HG03139 (cell line): ENCODE measurements around the gene SQSTM1.

Experiments used
- ATAC-seq: cut with Tn5 transposase; IDR thresholded peaks from one replicate; pipeline ENCODE4 v1.9.1; 2021; ENCODE audit not compliant: unreplicated experiment

The SQSTM1 gene

DNA sequence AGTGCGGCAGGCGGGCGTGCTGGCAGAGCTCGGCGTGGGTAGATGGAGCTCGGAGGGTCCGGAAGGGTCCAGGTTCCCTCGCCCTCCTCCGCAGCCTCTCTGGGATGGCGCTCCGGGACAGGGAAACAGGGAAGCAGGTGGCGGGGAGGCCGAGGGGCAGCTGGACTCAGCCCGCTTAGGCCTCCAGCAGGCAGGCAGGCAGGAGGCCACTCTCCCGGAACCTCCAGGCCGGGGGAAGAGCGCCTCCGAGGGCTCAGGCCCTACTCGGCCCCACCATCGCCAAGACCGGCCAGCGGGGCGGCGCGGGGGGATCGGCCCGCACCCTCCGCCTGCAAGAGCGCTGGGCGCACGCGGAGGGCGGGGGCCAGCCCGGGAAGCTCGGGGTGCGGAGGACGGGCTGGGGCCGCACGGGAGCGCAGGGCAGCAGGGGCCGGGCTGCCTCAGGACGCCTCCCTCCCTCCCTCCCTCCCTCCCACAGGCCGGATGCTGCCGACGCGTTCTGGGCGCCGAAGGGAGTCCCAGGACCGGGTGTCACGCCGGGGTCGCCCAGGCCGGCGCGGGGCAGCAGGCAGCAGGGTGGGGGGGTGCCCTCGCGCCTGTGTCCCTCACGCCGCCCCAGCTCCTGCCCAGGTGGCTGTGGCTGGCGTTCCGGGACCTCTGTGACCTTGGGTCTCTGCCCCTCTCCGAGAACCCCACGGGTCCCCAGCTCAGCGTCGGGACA, 15.0 kb upstream of the SQSTM1 start:
- ATAC-seq: peak; percentile 26

DNA sequence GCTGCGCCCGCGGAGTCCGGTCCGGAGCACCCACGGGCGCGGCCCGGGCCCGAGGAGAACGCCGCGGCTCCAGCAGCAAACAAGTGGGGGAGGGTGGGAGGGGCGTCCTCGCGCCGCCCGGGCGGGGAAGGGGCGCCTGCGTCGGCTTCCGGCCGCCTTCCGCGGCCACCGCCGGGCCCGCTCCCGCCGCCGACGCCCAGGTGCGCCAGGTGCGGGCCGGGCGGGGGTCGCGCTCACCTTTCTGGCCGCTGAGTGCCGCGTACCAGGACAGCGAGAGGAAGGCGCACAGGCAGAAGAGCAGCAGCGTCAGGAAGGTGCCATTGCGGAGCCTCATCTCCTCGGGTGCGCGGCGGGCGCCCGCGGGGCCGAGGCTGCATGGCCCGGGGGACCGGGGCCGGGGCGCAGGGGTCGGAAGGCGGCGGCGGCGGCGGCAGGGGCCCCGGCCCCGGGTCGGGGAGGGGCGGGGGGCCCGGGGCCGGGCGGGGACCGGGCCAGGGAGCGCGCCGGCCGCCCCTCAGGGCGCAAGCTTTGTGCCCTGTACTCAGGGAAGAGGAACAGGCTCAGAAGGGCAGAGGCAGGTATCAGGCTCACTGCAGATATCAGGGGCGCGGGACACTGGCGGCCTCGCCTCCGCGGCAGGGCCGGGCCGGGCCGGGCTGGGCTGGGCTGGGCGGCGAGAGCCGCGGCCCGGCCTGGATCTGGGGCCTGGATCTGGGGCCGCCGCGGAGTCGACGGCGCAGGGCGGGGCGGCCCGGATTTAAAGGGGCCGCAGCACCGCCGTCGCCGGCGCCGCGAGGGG, 14.3 kb upstream of the SQSTM1 start, which contains the start of gene MGAT4B:
MGAT4B (minus strand) TSS at position 617 of the 799 bp plus-strand sequence; CDS start at position 334, 283 bp downstream.
- peak; percentile 60 for ATAC-seq

DNA sequence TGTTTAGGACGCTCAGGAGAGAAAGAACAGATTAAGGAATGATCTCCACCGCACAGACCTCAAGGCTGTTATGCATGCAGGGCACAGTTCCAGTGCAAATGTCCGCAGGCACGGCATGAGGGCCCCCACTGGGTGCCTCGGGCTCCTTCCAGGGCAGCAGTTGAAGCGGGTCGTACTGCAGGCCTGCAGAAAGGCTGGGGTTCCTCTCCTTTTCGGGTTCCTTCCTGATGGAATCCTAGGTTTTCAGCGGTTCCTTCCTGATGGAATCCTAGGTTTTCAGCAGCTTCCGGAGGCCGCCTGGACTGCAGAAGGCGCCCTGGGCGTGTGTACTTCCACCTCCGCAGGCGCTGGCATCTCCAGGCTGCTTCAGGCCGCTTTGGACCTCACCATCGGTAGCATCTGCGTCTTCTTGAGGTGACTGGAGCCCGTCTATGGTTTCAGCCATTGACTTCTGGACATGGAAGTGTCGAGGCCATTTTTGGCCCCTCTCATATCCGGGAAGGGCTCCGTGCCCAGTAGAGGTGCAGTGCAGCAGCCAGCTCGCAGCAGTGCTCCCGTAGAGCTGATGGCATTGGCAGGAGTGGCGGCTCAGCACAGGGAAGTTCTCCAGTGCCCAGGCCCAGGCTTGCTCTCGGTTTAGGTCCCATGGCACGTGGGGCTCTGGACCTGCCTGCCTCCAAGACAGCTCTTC, 8.4 kb upstream of the SQSTM1 start:
- no peak for ATAC-seq

GRCh38 chr5:179812997-179813607, 7.6 kb upstream of the SQSTM1 start:
- ATAC-seq: no peak

GRCh38 chr5:179814090-179814489, 6.6 kb upstream of the SQSTM1 start:
- no peak for ATAC-seq

DNA sequence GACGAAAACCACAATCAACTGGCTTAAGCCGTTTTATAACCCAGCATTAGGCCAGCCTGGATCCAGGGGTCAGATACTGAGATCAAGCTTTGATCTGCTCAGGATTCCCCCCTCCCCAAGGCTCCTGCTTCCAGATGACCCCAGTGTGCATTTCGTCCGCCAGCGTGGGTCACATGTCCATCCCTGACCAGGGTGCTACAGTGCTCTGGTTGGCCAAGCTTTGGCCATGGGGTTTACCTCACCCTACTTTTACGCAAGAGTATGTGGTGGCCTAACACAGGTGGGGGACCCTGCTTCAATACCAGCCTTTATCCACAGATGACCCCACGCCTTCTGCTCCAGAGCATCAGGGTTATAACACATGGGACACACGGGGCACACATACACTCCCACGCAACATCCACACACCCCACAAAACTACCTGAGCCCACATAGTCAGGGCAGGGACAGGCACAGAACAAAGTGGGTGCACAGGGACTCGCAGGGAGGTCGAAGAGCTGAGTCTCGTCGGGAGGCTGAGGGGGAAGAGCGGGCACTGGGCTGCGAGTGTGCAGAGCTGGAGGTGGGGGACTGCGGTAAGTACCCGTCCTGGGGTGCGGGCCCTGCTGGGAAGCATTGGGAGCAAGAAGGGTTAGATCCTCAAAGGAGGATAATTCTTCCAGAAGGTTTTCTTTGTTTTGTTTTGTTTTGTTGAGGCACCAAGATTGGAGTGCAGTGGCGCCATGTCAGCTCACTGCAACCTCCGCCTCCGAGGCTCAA, 5.0 kb upstream of the SQSTM1 start:
- no peak for ATAC-seq

GRCh38 chr5:179816401-179816795, 4.3 kb upstream of the SQSTM1 start:
- no peak for ATAC-seq

GRCh38 chr5:179816796-179817469, 3.8 kb upstream of the SQSTM1 start:
- no peak for ATAC-seq

- no peak for ATAC-seq
Observed at GRCh38 chr5:179817470-179817840, 3.2 kb upstream of the SQSTM1 start.

DNA sequence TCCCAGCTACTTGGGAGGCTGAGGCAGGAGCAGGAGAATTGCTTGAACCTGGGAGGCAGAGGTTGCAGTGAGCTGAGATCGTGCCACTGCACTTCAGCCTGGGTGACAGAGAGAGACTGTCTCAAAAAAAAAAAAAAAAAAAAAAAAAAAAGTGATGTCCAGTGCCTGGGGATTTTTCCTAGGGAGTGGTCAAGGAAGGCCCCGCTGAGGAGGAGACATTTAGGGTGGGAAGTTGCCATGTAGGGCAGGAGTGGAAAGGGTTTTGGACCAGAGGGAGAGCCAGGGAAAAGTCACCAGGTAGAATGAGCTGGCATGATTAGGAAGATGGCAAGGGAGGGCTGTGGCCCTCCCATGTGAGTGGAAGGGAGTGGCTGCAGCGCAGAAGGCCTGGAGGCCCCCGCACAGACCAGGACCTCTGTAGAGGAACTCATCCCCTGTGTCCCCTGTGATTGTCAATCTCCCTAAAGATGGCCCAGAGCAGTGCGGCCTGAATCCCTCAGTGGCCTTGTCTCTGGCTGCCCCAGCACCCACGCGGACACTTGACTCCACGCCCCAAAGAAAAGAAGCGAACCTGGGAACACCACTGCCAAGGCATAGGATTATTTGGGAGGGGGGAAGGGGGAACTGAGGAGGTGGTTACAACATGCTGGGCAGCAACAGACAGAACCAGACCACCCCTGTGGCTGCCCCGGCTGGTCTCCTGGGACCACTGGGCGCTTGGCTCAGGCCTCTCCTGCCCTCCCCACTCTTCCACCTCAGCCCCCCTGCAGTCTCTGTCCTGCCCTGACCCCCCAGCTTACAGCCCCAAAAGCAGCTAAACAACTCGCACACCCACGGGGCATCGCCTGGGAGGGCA, 2.6 kb upstream of the SQSTM1 start:
- no peak for ATAC-seq

DNA sequence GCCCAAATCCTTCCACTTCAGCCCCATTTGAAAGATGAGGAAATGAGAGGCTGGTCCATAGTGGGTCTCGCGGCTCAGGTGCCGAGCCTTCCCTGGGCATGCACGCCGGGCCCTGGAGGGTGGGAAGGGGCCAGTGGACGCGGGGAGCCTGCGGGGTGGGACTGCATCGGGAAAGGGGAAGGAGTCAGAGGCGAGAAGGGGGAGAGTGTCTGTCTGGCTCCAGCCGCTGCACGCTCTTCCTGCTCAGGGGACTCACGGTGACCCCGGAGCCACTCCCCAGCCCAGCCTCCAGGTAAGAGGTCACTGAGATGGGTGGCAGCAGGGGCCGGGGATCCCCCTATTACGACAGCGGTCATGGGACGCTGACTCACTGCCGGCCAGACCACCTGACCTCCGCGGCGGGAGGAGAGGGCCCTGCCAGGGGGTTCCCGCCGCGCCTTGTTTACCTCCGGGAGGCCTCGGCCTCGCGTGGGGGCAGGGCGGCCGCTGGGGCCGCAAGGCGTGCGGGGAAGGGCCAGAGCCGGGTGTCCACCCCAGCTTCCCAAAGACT, 1.9 kb upstream of the SQSTM1 start:
- peak; percentile 51 for ATAC-seq

DNA sequence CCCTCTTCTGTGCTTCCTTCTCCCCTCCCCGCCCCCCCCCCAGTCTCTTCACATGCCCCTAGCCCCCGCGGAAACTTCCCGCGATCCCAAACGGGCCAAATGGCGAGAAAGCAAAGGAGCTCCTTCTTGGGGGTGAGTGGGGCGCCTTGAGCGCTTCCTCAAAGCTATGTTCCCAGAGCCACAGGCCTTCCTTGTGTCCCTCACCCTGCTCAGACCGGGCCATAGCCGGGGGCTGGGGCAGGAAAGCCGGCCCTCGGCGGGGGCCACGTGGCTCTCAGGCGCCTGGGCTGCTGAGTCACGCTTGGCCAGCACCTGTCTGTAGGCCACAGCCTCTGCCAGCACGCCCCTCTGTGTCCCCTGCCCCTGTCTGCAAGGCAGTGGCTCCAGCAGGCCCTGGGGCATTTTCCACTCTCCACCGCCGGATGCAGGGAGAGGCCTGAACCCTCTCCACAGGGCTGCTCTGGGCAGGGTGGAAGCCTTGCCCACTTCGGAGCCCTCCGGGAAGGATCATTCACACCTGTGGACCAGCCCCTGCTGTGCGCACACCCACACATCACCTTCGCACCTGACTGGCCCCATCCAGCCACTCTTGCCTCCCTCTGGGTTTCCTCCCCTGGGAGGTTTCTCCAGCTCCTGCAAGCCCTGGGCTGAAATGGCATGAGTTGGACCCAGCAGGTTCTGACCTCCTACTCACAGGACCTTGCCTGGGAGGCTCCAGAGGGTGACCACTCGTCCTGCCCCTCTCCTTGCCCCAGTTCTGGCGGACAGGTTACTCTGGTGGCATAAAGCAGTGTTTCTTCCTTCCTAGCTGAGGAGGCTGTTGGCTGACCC, 1.2 kb upstream of the SQSTM1 start:
- no peak for ATAC-seq

GRCh38 chr5:179820127-179820482, 600 bp upstream of the SQSTM1 start:
- ATAC-seq: no peak

DNA sequence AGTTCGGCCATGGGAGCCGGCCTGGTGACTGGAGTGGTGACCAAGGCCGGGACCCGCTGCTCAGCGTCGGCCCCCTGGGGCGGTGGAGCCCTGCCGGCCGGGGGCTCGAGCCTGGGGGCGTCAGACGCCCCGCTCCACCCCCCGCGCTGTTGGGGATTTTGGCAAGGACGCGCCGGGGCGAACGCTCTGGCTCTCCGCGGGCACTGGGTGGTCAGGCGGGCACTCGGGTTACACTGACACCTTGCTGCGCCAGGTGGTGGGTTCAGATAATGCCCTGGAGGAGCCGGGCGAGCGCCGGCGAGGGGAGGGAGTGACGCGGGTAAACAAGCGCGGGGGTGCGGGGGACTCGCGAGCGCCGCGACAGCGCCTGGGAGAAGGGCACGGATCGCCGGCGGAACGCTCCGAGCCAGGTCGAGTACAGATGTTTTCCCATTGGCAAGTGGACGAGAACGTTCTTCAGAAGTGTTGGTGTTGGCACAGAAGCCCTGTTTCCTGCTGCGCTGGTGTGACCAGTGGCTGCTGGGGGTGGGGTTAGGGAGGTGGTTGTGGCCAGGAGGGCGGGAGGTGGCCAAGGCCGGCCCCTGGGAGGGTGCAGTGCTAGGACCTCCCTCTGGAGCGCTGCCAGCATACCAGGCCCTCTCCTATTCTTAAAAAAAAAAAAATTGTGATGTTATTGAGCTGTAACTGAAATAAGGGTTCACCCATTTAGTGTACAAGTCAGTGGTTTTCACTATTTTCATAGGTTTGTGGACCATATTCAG, 773 bp downstream of the SQSTM1 start:
- peak; percentile 40 for ATAC-seq

GRCh38 chr5:179822059-179822432, 1.3 kb downstream of the SQSTM1 start:
- no peak for ATAC-seq

GRCh38 chr5:179822444-179822990, 1.8 kb downstream of the SQSTM1 start:
- ATAC-seq: no peak
